KG1 (cell line): Measurements from ENCODE around the gene POLR2I.
"Not testable (repeated sequence)": the region's sequence is repeated elsewhere in the genome, so short reads cannot be mapped to it uniquely, and the experiment has no call there.

Experiments used
- DNase-seq: peaks from one replicate; lab custom pipeline; 2025; lab: John Stamatoyannopoulos, UW

POLR2I gene

DNA sequence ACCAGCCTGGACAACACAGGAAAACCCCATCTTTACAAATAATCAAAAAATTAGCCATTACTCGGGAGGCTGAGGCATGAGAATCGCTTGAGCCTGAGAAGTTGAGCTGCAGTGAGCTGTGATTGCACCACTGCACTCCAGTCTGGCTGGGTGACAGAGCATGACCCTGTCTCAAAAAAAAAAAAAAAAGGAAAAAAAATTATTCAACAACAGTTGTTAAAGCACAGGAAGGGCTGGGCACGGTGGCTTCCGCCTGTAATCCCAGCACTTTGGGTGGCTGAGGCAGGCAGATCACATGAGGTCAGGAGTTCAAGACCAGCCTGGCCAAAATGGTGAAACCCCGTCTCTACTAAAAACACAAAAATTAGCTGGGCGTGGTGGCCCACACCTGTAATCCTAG, 16.5 kb upstream of the POLR2I start:
- not testable (repeated sequence) for DNase-seq

GRCh38 chr19:36128392-36128736, 13.7 kb upstream of the POLR2I start:
- DNase-seq, result no peak

- no peak for DNase-seq
Observed at GRCh38 chr19:36125557-36125956, 10.9 kb upstream of the POLR2I start.

- DNase-seq, result no peak
Observed at GRCh38 chr19:36121486-36122124, 6.9 kb upstream of the POLR2I start.

GRCh38 chr19:36120984-36121358, 6.3 kb upstream of the POLR2I start:
- no peak for DNase-seq

DNA sequence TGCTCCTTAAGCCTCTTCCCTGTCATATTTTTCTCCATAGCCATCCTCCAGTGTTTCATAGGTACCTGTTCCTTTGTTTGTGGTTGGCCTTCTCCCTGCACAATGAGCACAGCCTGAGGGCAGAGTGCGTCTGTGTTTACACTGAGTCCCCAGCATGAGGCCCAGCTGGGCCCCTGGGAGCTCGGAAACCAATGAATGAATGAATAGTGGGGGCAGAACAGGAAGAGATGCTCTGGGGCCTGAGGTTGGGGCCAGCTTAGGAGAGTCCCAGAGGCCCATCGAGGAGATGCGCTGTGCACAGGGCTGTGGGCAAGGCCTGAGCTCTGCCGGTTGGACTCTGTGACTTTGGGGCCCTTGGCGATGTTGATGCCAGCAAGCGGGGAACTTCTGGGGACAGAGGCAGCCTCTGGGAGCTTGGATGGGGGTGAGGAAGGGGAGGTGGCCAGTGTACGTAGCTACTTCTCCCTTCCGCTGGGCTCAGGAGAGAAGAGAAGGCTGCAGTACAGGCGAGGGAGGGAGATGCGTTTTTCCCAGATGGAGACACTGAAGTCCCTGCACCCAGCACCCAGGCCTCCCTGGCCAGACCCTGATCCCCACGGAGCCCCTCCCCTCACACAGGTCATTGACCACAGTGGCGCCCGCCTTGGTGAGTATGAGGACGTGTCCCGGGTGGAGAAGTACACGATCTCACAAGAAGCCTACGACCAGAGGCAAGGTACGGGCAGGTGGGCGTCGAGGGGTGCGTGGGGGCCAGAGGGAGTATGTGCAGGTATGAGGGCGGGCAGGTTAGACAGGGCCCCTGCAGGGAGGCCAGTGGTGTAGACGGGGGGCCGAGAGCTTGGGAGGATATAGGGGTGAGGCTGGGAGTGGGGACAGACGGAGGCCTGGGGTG, 5.7 kb upstream of the POLR2I start:
- DNase-seq, result no peak

- DNase-seq, result no peak
Observed at GRCh38 chr19:36116344-36116637, 1.6 kb upstream of the POLR2I start.

GRCh38 chr19:36115453-36116343, 1.0 kb upstream of the POLR2I start, which contains the start of gene TBCB:
TBCB (plus strand) TSS chr19:36115468; CDS start chr19:36115561, 93 bp downstream.
- no peak for DNase-seq

- DNase-seq, result no peak
Observed at GRCh38 chr19:36113894-36114720, 568 bp downstream of the POLR2I start.

DNA sequence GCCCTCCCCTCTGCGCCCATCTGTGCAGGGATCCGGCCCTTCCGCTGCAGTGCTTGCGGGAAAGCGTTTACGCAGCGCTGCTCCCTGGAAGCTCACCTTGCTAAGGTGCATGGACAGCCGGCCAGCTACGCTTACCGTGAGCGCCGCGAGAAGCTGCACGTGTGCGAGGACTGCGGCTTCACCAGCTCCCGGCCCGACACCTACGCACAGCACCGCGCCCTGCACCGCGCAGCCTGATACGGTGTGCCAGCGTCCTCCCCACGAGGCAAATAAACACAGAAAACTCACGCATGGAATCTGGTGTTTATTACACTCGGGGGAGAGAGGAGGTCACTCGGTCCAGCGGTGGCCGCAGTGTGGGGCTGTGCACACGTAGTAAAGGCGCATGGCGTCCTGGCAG, 1.2 kb downstream of the POLR2I start:
- no peak for DNase-seq

DNA sequence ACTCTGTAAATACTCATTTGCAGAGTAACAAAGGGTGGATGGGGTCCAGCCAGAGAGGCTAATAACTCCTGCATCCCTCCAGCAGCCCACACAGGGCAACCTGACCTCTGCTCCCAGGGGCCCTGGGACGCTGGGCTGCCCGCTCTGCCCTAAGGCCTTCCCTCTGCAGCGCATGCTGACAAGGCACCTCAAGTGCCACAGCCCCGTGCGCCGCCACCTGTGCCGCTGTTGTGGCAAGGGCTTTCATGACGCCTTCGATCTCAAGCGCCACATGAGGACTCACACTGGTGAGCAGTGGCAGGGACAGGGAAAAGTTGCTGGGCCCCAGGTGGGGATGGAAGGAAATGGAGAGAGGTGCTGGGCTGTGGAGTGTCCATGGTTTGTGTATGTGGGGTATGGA, 2.0 kb downstream of the POLR2I start:
- no peak for DNase-seq

- DNase-seq, result no peak
Observed at GRCh38 chr19:36111200-36111539, 3.5 kb downstream of the POLR2I start.

DNA sequence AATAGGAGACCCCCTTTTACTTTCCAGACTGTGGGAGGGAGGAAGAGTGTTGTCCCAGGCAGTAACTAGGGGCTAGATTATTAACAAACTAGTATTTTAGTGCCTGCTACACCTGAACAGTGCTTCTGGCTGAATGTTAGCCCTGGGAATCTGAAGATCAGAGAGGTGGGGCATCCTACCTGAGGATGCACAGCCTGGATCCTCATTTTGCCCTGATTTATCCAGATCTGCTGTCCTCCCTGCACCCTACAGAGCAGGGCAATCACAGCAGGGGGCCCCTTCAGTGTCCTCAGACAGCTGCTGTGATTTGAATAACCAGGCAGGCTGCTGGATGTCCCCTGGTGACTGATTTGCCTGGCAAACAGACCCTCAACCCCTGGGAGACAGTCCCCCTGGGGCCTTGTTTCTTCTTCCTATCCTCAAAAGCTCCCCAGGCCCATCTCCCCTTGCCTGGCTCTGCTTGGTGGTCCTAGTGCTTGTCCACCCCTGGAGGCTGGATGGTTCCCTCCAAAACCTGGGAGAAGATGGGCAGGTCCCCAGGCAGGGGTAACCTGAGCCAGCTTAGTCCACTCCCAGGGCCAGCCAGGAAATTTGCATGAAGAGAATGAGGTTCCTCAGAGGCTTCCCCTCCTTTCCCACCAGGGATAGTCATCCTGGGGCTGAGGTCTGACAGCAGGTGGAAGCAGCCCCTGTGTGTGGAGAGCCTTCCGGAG, 4.0 kb downstream of the POLR2I start, which contains the start of gene OVOL3:
OVOL3 (plus strand) TSS at position 657 of the 713 bp plus-strand sequence. CDS start 60 bp downstream, outside the sequence.
- no peak for DNase-seq

GRCh38 chr19:36108684-36109083, 6.0 kb downstream of the POLR2I start:
- DNase-seq, result no peak

DNA sequence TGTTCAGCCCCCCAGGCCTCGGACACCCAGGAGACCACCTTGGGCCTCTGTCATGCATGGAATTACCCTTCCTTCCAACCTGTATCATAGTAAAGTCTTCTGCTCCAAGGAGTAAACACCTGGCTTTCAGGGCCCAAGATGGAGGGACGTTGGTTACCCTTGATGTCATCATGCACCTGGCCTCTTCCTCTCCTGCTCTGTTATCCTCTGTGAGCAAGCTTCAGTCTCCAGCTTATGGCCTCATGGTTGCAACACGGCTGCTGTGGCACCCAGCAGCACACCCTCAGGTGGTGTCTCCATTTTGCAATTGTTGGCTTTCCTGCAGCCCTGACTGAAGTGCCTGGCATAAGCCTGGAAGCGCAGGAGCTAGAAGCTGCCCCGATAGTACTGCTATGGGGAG, 7.7 kb downstream of the POLR2I start:
- DNase-seq, result no peak

DNA sequence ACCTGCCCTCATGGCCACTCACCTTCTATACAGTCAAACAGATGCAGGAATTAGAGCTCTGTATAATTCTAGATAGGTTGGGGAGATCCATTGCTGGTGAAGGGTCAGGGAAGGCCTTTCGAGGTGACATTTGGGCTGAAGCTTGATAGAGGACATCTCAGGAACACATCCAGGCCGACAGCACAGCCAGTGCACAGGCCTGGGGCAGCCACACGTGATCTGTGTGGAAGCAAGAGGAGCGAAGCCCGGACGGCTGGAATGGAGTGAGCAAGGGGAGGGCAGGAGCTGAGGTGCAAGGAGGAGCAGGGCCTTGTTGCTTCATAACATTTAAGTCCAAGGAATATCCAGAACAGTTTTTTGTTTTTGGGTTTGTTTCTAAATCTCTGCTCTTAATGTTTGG, 8.2 kb downstream of the POLR2I start:
- DNase-seq, result no peak

- DNase-seq, result no peak
Observed at GRCh38 chr19:36103842-36104552, 10.7 kb downstream of the POLR2I start.

DNA sequence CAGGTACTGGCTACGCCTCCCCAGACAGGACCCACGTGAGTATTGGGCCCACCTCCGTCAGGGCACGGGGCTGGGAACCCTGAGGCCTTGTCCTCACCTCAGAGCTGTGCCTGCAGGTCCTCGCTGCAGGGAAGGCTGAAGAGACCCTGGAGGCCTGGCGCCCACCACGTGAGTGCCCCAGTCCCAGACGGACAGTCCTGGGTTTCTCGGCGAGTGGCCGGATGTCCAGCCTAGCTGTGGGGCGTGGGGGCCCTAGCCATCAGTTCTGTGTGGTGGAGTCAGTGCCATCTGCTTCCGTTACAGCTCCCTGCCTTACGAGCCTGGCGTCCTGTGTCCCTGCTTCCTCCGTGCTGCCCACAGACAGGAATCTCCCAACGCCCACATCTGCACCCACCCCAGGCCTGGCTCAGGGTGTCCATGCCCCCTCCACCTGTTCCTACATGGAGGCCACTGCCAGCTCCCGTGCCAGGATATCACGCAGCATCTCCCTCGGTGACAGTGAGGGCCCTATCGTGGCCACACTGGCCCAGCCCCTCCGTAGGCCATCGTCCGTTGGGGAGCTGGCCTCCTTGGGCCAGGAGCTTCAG, 11.5 kb downstream of the POLR2I start:
- DNase-seq, result no peak

- DNase-seq, result no peak
Observed at GRCh38 chr19:36101550-36102327, 12.9 kb downstream of the POLR2I start.
